DOHH2 (cell line): ENCODE measurements around the gene BCL2L11.

Experiments used
- H3F3A ChIP-seq: fragments of 200-600 bp; sonication (generic), shearing (Covaris generic); 2 replicates; pipeline ENCODE4 v1.6.0; 2016; ENCODE audit warnings: antibody characterized with exemption, mild to moderate bottlenecking; ENCODE audit not compliant: control insufficient read depth, insufficient read depth
- H3K27ac ChIP-seq: fragments of 200-600 bp; sonication (generic); 2 replicates; pipeline ENCODE4 v1.5.1; 2014; ENCODE audit warnings: low read depth, mild to moderate bottlenecking, low read length, moderate library complexity
- H3K27me3 ChIP-seq: fragments of 200-600 bp; sonication (generic); 2 replicates; pipeline ENCODE4 v1.6.1; 2014; ENCODE audit warnings: mild to moderate bottlenecking, low read length, mixed read lengths; ENCODE audit not compliant: control insufficient read depth
- H3K36me3 ChIP-seq: fragments of 200-600 bp; sonication (generic); 2 replicates; pipeline ENCODE4 v1.6.1; 2014; ENCODE audit warnings: mild to moderate bottlenecking, low read length, moderate library complexity, mixed read lengths; ENCODE audit not compliant: control insufficient read depth
- H3K4me1 ChIP-seq: fragments of 200-600 bp; sonication (generic); 2 replicates; pipeline ENCODE4 v1.6.1; 2014; ENCODE audit warnings: mild to moderate bottlenecking, low read length, mixed read lengths; ENCODE audit not compliant: control insufficient read depth
- H3K4me2 ChIP-seq: fragments of 200-600 bp; sonication (generic); 2 replicates; pipeline ENCODE4 v1.6.0; 2014; ENCODE audit warnings: mild to moderate bottlenecking, low read length, moderate library complexity
- H3K4me3 ChIP-seq: fragments of 200-600 bp; sonication (generic); 2 replicates; pipeline ENCODE4 v1.5.1; 2014; ENCODE audit warnings: mild to moderate bottlenecking, low read length, mixed read lengths
- H3K79me2 ChIP-seq: fragments of 200-600 bp; sonication (generic); 2 replicates; pipeline ENCODE4 v1.6.1; 2014; ENCODE audit warnings: mild to moderate bottlenecking, low read length, mixed read lengths; ENCODE audit not compliant: control insufficient read depth
- H3K9me2 ChIP-seq: fragments of 200-600 bp; sonication (generic); replicated peaks from 2 replicates; pipeline ENCODE4 v1.6.1; 2014; ENCODE audit warnings: mild to moderate bottlenecking, low read length, mixed read lengths; ENCODE audit not compliant: control insufficient read depth
- H3K9me3 ChIP-seq: fragments of 200-600 bp; sonication (generic); 2 replicates; pipeline ENCODE4 v1.6.1; 2014; ENCODE audit warnings: antibody characterized with exemption, low read length, mixed read lengths; ENCODE audit not compliant: control insufficient read depth, insufficient read depth
- H4K20me1 ChIP-seq: fragments of 200-600 bp; sonication (generic); 2 replicates; pipeline ENCODE4 v1.6.0; 2014; ENCODE audit warnings: low read depth, mild to moderate bottlenecking, antibody characterized with exemption, low read length, moderate library complexity; ENCODE audit not compliant: control insufficient read depth, insufficient read depth
- CTCF ChIP-seq: fragments of 200-600 bp; sonication (generic); IDR thresholded peaks from one replicate; pipeline ENCODE4 v1.5.1; 2014; ENCODE audit warnings: antibody characterized with exemption, mild to moderate bottlenecking, low read depth, low read length; ENCODE audit not compliant: poor library complexity, severe bottlenecking
- EZH2phosphoT487 ChIP-seq: fragments of 200-600 bp; sonication (generic); IDR thresholded peaks from 2 replicates; pipeline ENCODE4 v1.6.1; 2017; ENCODE audit warnings: borderline replicate concordance, mild to moderate bottlenecking, antibody characterized with exemption, low read length, moderate library complexity, mixed read lengths

BCL2L11 gene

GRCh38 chr2:111102216-111102615, 18.5 kb upstream of the BCL2L11 start:
- H3K4me1 ChIP-seq = peaks cover 16% of the 10 kb centered on the region
- no peak overlapping the region for H3K4me3 ChIP-seq
- H4K20me1 ChIP-seq = no peaks in the 10 kb centered on the region
- TF ChIP-seq CTCF (no peak), EZH2phosphoT487 (no peak)
- no peak overlapping the region for H3K4me2 ChIP-seq
- no peaks in the 10 kb centered on the region for H3K9me3 ChIP-seq
- H3K36me3 ChIP-seq = no peaks in the 10 kb centered on the region
- H3K27me3 ChIP-seq = no peaks in the 10 kb centered on the region
- H3K9me2 ChIP-seq = no peaks in the 10 kb centered on the region
- H3K79me2 ChIP-seq = no peaks in the 10 kb centered on the region
- H3F3A ChIP-seq = no peaks in the 10 kb centered on the region
- no peak overlapping the region for H3K27ac ChIP-seq

- Histone ChIP-seq H3K4me1 (peaks cover 16% of the 10 kb centered on the region), H3K4me3 (no peak overlapping the region), H3K9me2 (no peaks in the 10 kb centered on the region), H4K20me1 (no peaks in the 10 kb centered on the region), H3K9me3 (no peaks in the 10 kb centered on the region), H3K36me3 (no peaks in the 10 kb centered on the region), H3K27me3 (no peaks in the 10 kb centered on the region), H3K79me2 (no peaks in the 10 kb centered on the region), H3K27ac (no peak overlapping the region), H3K4me2 (no peak overlapping the region), H3F3A (no peaks in the 10 kb centered on the region)
- no peak for TF ChIP-seq CTCF
- TF ChIP-seq EZH2phosphoT487 = no peak
Observed at GRCh38 chr2:111105926-111106325, 14.8 kb upstream of the BCL2L11 start.

- no peak overlapping the region for H3K4me2 ChIP-seq
- no peaks in the 10 kb centered on the region for H3K36me3 ChIP-seq
- no peaks in the 10 kb centered on the region for H3K27me3 ChIP-seq
- H3K9me3 ChIP-seq = no peaks in the 10 kb centered on the region
- H3F3A ChIP-seq = no peaks in the 10 kb centered on the region
- no peak overlapping the region for H3K27ac ChIP-seq
- no peaks in the 10 kb centered on the region for H3K9me2 ChIP-seq
- H3K4me1 ChIP-seq = peaks cover 13% of the 10 kb centered on the region
- TF ChIP-seq CTCF = no peak
- no peak for TF ChIP-seq EZH2phosphoT487
- H3K4me3 ChIP-seq = no peak overlapping the region
- no peaks in the 10 kb centered on the region for H4K20me1 ChIP-seq
- no peaks in the 10 kb centered on the region for H3K79me2 ChIP-seq
Observed at GRCh38 chr2:111106706-111107105, 14.0 kb upstream of the BCL2L11 start.

GRCh38 chr2:111108745-111109271, 11.9 kb upstream of the BCL2L11 start:
- Histone ChIP-seq H3K4me2 (no peak overlapping the region), H3K9me2 (no peaks in the 10 kb centered on the region), H3K9me3 (no peaks in the 10 kb centered on the region), H3K4me1 (peaks cover 7% of the 10 kb centered on the region; the same call in 1 of the 2 replicates), H3K4me3 (no peak overlapping the region), H4K20me1 (no peaks in the 10 kb centered on the region), H3K36me3 (no peaks in the 10 kb centered on the region), H3F3A (no peaks in the 10 kb centered on the region), H3K79me2 (no peaks in the 10 kb centered on the region), H3K27me3 (no peaks in the 10 kb centered on the region), H3K27ac (no peak overlapping the region)
- no peak for TF ChIP-seq EZH2phosphoT487
- TF ChIP-seq CTCF = no peak
